OCI-LY7 (cell line): ENCODE data around the gene ANKRD63. TPM values are rescaled to one million over a fixed set of nuclear protein-coding genes. Genes with fewer than 3 reads are reported as not detected.

Source experiments
- BruUV-seq: library from RNA; stranded (reverse); fragments of 400-500 nt; replicated peaks from 2 replicates; lab custom pipeline; 2021; lab: Mats Ljungman, UMichigan
- CTCF ChIA-PET: fragments of 300-600 bp; sonication (Branson Sonifier 250); formaldehyde crosslinking; loops from one replicate; lab custom pipeline; 2022; ENCODE audit warnings: antibody characterized with exemption; ENCODE audit not compliant: unreplicated experiment; lab: Charles Lee
- POLR2A ChIA-PET: fragments of 300-600 bp; sonication (Branson Sonifier 250); formaldehyde crosslinking; loops from one replicate; lab custom pipeline; 2022; ENCODE audit warnings: antibody characterized with exemption; lab: Charles Lee
- DNase-seq: peaks from one replicate; pipeline ENCODE4 v3.0.0-alpha.2; 2015; ENCODE audit warnings: low spot score
- H2AFZ ChIP-seq: fragments of 200-600 bp; sonication (generic), shearing (Covaris generic); 2 replicates; pipeline ENCODE4 v1.6.1; 2014; ENCODE audit warnings: mild to moderate bottlenecking, antibody characterized with exemption, low read length, moderate library complexity
- H3K27ac ChIP-seq: fragments of 200-600 bp; sonication (generic); 2 replicates; pipeline ENCODE4 v1.5.1; 2014; ENCODE audit warnings: mixed run types, low read depth, mild to moderate bottlenecking, moderate library complexity, low read length, inconsistent platforms; ENCODE audit not compliant: poor library complexity, severe bottlenecking
- H3K36me3 ChIP-seq: fragments of 200-600 bp; sonication (generic); 2 replicates; pipeline ENCODE4 v1.6.1; 2014; ENCODE audit warnings: mild to moderate bottlenecking, antibody characterized with exemption, low read length, moderate library complexity, mixed read lengths; ENCODE audit not compliant: insufficient read depth
- H3K4me1 ChIP-seq: fragments of 200-600 bp; sonication (generic); 2 replicates; pipeline ENCODE4 v1.5.1; 2014; ENCODE audit warnings: mild to moderate bottlenecking, low read length; ENCODE audit not compliant: insufficient read depth, poor library complexity, severe bottlenecking
- H3K4me2 ChIP-seq: fragments of 200-600 bp; sonication (generic); 2 replicates; pipeline ENCODE4 v1.6.1; 2014; ENCODE audit warnings: mild to moderate bottlenecking, low read length
- H3K4me3 ChIP-seq: fragments of 200-600 bp; sonication (generic); 2 replicates; pipeline ENCODE4 v1.5.1; 2014; ENCODE audit warnings: mild to moderate bottlenecking, low read depth, low read length; ENCODE audit not compliant: poor library complexity, severe bottlenecking
- H3K79me2 ChIP-seq: fragments of 200-600 bp; sonication (generic); 2 replicates; pipeline ENCODE4 v1.6.1; 2016; ENCODE audit warnings: low read depth, mild to moderate bottlenecking, low read length, moderate library complexity, mixed read lengths; ENCODE audit not compliant: insufficient read depth
- H3K9me2 ChIP-seq: fragments of 200-600 bp; sonication (generic); 2 replicates; pipeline ENCODE4 v1.6.1; 2016; ENCODE audit warnings: mild to moderate bottlenecking, low read length, mixed read lengths; ENCODE audit not compliant: insufficient read depth
- H3K9me3 ChIP-seq: fragments of 200-600 bp; sonication (generic); 2 replicates; pipeline ENCODE4 v1.6.1; 2014; ENCODE audit warnings: mild to moderate bottlenecking, mixed run types, low read length, mixed read lengths
- H4K20me1 ChIP-seq: fragments of 200-600 bp; sonication (generic); 2 replicates; pipeline ENCODE4 v1.6.1; 2014; ENCODE audit warnings: mild to moderate bottlenecking, antibody characterized with exemption, low read length, moderate library complexity, mixed read lengths; ENCODE audit not compliant: insufficient read depth
- CTCF ChIP-seq: fragments of 200-600 bp; sonication (generic); conservative IDR thresholded peaks from 2 replicates; pipeline ENCODE4 v1.5.1; 2014; ENCODE audit warnings: mild to moderate bottlenecking, antibody characterized with exemption, low read length, moderate library complexity, mixed read lengths
- EZH2phosphoT487 ChIP-seq: fragments of 200-600 bp; sonication (generic); IDR thresholded peaks from 2 replicates; pipeline ENCODE4 v1.6.1; 2018; ENCODE audit warnings: low read depth, borderline replicate concordance, mild to moderate bottlenecking, mixed run types, antibody characterized with exemption, low read length, moderate library complexity, mixed read lengths
- intact Hi-C: fragments of 100-400 bp; cut with micrococcal nuclease; formaldehyde crosslinking; loops from one replicate; pipeline ENCODE4 v1.10.0; 2022; ENCODE audit not compliant: unreplicated experiment
- total RNA-seq, 2 experiments: library from RNA; depleted of rRNA in 1 of 2; stranded (reverse); fragments of >200 nt in 1 of 2; shearing (Covaris generic) in 1 of 2; gene quantifications; 2 replicates each; pipeline ENCODE4 v1.2.3, GENCODE V29; 2014 to 2022

Gene ANKRD63
- total RNA-seq, 2 experiments from 2014 or later, result not detected

GRCh38 chr15:40238532-40239403 is 44.1 kb downstream of the ANKRD63 start, which contains the start of gene PAK6:
TSS of gene PAK6 (plus strand) at chr15:40239063. CDS start at chr15:40264786, 25,723 bp downstream.
- Histone ChIP-seq H3K4me3 (peak within 1 kb of the TSS; percentile 7), H3K36me3 (0 out of 2 replicates have a peak, but pooled peaks cover 3% of the 10 kb centered on the region), H3K4me1 (peaks cover 25% of the 10 kb centered on the region), H3K9me3 (no peaks in the 10 kb centered on the region), H4K20me1 (no peaks in the 10 kb centered on the region), H3K4me2 (peak within 1 kb of the TSS; percentile 42), H2AFZ (no peak within 1 kb of the TSS), H3K79me2 (no peaks in the 10 kb centered on the region), H3K27ac (no peak within 1 kb of the TSS), H3K9me2 (no peaks in the 10 kb centered on the region)
- no peak for TF ChIP-seq CTCF
- TF ChIP-seq EZH2phosphoT487, result no peak
- POLR2A ChIA-PET, result no interaction called here
- intact Hi-C loops, result no loop called here
- CTCF ChIA-PET, result interaction anchor here (0.6 kb wide), 1 partner anchor 250 kb away, joined by 8 read pairs; no protein-coding TSS in a partner anchor
- DNase-seq, result peak; percentile 15
- BruUV-seq, result no TSS peak

GRCh38 chr15:40235201-40235885 is 47.5 kb downstream of the ANKRD63 start:
- peak; percentile 14 for DNase-seq

More at GRCh38 chr15:40235201-40235885, 47.5 kb downstream of the ANKRD63 start:
- BruUV-seq, result no TSS peak
- TF ChIP-seq CTCF (no peak), EZH2phosphoT487 (no peak)
- Histone ChIP-seq H3K9me3 (no peaks in the 10 kb centered on the region), H3K4me1 (peaks cover 25% of the 10 kb centered on the region), H2AFZ (no peak overlapping the region), H3K36me3 (peaks cover 28% of the 10 kb centered on the region; the same call in 1 of the 2 replicates), H4K20me1 (no peaks in the 10 kb centered on the region), H3K79me2 (no peaks in the 10 kb centered on the region), H3K9me2 (no peaks in the 10 kb centered on the region), H3K27ac (no peak overlapping the region), H3K4me2 (peak overlapping the region; percentile 13; the same call in 1 of the 2 replicates), H3K4me3 (no peak overlapping the region)
- CTCF ChIA-PET, result no interaction called here
- intact Hi-C loops, result no loop called here
- POLR2A ChIA-PET, result no interaction called here
